Muscle layer of colon (tissue), 2 donors: Measurements from ENCODE around the gene OTUD3.

Source experiments
- H3K27ac ChIP-seq: one replicate; pipeline ENCODE4 v1.7.0; 2013; ENCODE audit warnings: low read depth, mild to moderate bottlenecking, low read length, moderate library complexity
- H3K27me3 ChIP-seq, 2 donors: one replicate each; pipeline ENCODE4 v1.7.0; 2013; ENCODE audit warnings: low read length in 2 of 2, mild to moderate bottlenecking in 2 of 2; ENCODE audit not compliant: insufficient read depth in 2 of 2, control insufficient read depth in 1 of 2
- H3K36me3 ChIP-seq: one replicate; pipeline ENCODE4 v1.7.0; 2013; ENCODE audit warnings: mild to moderate bottlenecking, low read length; ENCODE audit not compliant: insufficient read depth
- H3K4me1 ChIP-seq: one replicate; pipeline ENCODE4 v1.7.0; 2013; ENCODE audit warnings: mild to moderate bottlenecking, low read length; ENCODE audit not compliant: insufficient read depth
- H3K4me3 ChIP-seq, 2 donors: one replicate each; pipeline ENCODE4 v1.7.0; 2013; ENCODE audit warnings: low read length in 2 of 2, low read depth in 1 of 2, mild to moderate bottlenecking in 1 of 2, moderate library complexity in 1 of 2
- H3K9ac ChIP-seq: one replicate; pipeline ENCODE4 v1.7.0; 2013; ENCODE audit warnings: low read length
- H3K9me3 ChIP-seq: one replicate; pipeline ENCODE4 v1.7.0; 2013; ENCODE audit warnings: mild to moderate bottlenecking, low read length
- donor health status: abdominal sarcoma.
- donor health status: Adenocarcinoma of cecum.

OTUD3 gene

GRCh38 chr1:19938472-19938871 lies 56.3 kb downstream of the OTUD3 start:
- no peaks in the 10 kb centered on the region for H3K4me1 ChIP-seq
- no peak overlapping the region for H3K9ac ChIP-seq
- no peaks in the 10 kb centered on the region for H3K36me3 ChIP-seq
- no peak overlapping the region for H3K27ac ChIP-seq
- no peak overlapping the region for H3K4me3 ChIP-seq
- no peaks in the 10 kb centered on the region for H3K9me3 ChIP-seq
- H3K27me3 ChIP-seq, result no peaks in the 10 kb centered on the region

- Histone ChIP-seq H3K27ac (no peak overlapping the region), H3K4me3 (no peak overlapping the region), H3K36me3 (no peaks in the 10 kb centered on the region), H3K27me3 (no peaks in the 10 kb centered on the region), H3K4me1 (no peaks in the 10 kb centered on the region), H3K9me3 (no peaks in the 10 kb centered on the region), H3K9ac (no peak overlapping the region)
Measured at GRCh38 chr1:19940486-19941205, 58.5 kb downstream of the OTUD3 start.

DNA sequence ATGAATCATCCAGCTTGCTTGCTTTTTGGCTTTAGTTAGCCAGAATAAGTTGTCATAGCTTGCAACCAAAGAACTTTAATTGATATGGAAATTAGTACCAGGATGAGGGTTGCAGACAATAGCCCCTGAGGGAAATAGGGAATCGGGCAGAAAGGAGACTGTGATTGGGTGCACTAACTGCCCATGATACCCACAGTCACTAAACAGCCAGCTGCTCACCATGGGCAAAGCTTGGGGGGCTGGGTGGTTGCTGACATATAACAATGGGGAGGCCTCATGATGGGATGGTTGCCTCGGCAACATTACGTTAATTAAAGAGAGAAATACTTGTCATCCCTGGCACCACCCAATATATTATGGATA lies 59.0 kb downstream of the OTUD3 start:
- H3K27me3 ChIP-seq, result no peaks in the 10 kb centered on the region
- H3K4me1 ChIP-seq, result no peaks in the 10 kb centered on the region
- H3K9ac ChIP-seq, result no peak overlapping the region
- no peaks in the 10 kb centered on the region for H3K36me3 ChIP-seq
- no peak overlapping the region for H3K4me3 ChIP-seq
- H3K9me3 ChIP-seq, result no peaks in the 10 kb centered on the region
- no peak overlapping the region for H3K27ac ChIP-seq

DNA sequence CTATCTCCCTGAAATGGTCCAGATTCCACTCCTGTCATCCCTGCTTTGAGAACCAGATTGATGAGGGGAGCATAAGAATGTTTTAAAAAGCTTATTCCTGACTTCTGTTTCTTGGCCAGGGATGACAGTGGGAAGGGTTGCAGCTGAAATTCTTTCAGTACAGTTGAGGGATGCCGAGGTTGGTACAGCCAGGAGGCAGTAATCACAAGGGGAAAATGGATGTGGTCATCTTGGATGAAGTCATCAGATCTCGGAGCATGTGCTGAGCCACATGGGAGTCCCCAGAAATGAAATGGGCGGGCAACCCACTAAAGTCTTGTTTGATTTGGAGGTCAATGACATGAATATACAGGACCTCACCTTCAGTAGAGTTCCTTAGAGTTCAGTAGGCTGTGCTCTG lies 59.9 kb downstream of the OTUD3 start:
- Histone ChIP-seq H3K36me3 (no peaks in the 10 kb centered on the region), H3K4me1 (no peaks in the 10 kb centered on the region), H3K9ac (no peak overlapping the region), H3K4me3 (no peak overlapping the region), H3K27ac (no peak overlapping the region), H3K27me3 (no peaks in the 10 kb centered on the region), H3K9me3 (no peaks in the 10 kb centered on the region)

DNA sequence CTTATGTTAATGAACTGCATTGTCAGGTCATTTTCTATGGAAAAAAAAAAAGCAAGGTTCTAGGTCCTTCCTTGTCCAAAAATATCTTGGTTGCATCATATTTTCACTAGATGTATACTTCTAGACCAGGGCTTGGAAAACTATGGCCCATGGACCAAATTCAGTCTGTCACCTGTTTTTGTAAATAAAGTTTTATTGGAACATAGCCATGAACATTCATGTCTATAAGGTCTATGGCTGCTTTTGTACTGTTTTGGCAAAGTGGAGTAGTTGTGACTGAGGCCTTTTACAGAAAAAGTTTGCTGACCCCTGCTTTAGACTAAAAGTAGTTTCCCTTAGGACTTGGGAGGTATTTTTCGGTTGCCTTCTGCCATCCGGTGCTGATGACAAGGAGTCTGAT lies 60.5 kb downstream of the OTUD3 start:
- Histone ChIP-seq H3K4me3 (no peak overlapping the region), H3K9me3 (no peaks in the 10 kb centered on the region), H3K9ac (no peak overlapping the region), H3K36me3 (no peaks in the 10 kb centered on the region), H3K27me3 (no peaks in the 10 kb centered on the region), H3K27ac (no peak overlapping the region), H3K4me1 (no peaks in the 10 kb centered on the region)

GRCh38 chr1:19945914-19946313 lies 63.7 kb downstream of the OTUD3 start:
- Histone ChIP-seq H3K27ac (no peak overlapping the region), H3K27me3 (no peaks in the 10 kb centered on the region), H3K36me3 (no peaks in the 10 kb centered on the region), H3K4me1 (no peaks in the 10 kb centered on the region), H3K9ac (no peak overlapping the region), H3K9me3 (no peaks in the 10 kb centered on the region), H3K4me3 (no peak overlapping the region)

DNA sequence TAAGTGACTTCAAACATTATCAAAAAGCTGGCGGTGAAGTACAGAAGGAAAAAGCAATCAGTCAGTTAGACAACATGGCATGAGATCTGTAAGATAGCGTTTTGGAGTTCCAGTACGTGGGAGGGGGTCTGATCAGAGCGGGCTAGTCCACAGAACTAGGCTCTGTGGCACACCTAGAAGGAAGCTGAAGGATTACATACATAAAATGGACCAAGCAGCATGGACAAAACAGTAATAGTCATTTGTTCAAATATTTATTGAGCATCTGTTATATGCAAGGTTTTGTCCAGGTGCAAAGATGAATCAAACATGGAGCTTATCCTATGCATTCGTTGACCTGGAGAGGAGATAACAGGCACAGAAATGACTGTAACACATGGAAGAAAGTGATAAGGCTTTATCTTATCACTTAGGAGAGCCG lies 64.1 kb downstream of the OTUD3 start:
- Histone ChIP-seq H3K9ac (no peak overlapping the region), H3K4me3 (no peak overlapping the region), H3K27me3 (no peaks in the 10 kb centered on the region), H3K9me3 (no peaks in the 10 kb centered on the region), H3K27ac (no peak overlapping the region), H3K36me3 (no peaks in the 10 kb centered on the region), H3K4me1 (no peaks in the 10 kb centered on the region)

- no peaks in the 10 kb centered on the region for H3K4me1 ChIP-seq
- no peak overlapping the region for H3K4me3 ChIP-seq
- no peaks in the 10 kb centered on the region for H3K9me3 ChIP-seq
- no peaks in the 10 kb centered on the region for H3K27me3 ChIP-seq
- no peak overlapping the region for H3K27ac ChIP-seq
- H3K9ac ChIP-seq, result no peak overlapping the region
- no peaks in the 10 kb centered on the region for H3K36me3 ChIP-seq
Measured at GRCh38 chr1:19946971-19947370, 64.8 kb downstream of the OTUD3 start.

DNA sequence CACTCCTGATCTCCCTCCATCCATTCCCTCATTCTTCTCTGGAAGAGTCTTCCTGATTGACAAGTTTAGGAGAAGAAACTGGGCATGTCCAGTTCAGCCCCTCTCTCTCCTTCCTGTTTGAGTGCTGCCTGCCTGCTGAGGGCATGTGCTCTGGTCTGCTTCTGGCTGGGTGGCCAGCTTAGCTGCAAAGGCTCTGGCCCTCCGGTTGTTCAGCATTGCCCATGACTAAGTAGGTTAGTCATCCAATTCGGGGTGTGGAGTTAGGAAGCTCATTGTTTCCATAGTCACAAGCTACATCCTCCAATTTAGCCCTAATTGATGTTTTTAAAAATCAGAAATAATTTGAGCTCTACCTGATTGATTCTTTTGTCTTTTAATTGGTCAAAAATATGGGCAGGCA lies 66.8 kb downstream of the OTUD3 start:
- no peak overlapping the region for H3K4me3 ChIP-seq
- no peaks in the 10 kb centered on the region for H3K27me3 ChIP-seq
- H3K4me1 ChIP-seq, result no peaks in the 10 kb centered on the region
- H3K27ac ChIP-seq, result no peak overlapping the region
- no peaks in the 10 kb centered on the region for H3K9me3 ChIP-seq
- H3K36me3 ChIP-seq, result no peaks in the 10 kb centered on the region
- no peak overlapping the region for H3K9ac ChIP-seq

- no peak overlapping the region for H3K27ac ChIP-seq
- no peaks in the 10 kb centered on the region for H3K27me3 ChIP-seq
- no peak overlapping the region for H3K4me3 ChIP-seq
- H3K9me3 ChIP-seq, result no peaks in the 10 kb centered on the region
- H3K4me1 ChIP-seq, result no peaks in the 10 kb centered on the region
- H3K9ac ChIP-seq, result no peak overlapping the region
- H3K36me3 ChIP-seq, result no peaks in the 10 kb centered on the region
Measured at GRCh38 chr1:19954059-19954458, 71.9 kb downstream of the OTUD3 start.

DNA sequence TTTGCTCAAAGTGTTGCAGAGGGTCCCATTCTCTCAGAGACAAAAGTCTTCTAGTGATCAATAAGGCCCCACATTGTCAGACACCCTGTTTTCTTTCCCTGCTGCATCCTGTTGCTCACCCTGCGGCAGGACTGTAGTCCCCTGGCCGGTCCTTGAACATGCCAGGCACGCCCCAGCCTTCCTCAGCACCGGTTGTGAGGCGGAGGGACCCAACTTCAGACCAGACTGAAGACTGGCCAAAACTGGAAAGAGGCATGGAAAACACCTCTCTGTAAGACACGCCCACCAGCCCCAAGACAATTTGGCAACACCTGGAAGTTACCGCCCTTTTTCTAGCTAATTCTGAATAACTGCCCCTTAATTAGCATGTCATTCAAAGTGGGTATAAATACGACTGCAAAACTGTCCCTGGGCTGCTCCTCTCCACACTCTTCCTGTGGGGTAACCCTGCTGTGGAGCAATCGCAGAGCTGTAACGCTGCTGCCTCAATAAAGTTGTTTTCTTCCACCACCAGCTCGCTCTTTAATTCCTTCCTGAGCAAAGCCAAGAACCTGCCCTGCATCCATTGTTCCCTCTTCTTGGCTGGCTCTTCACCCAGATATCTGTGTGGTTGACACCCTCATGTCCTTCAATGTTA lies 73.5 kb downstream of the OTUD3 start:
- no peak overlapping the region for H3K9ac ChIP-seq
- no peak overlapping the region for H3K4me3 ChIP-seq
- no peak overlapping the region for H3K27ac ChIP-seq
- H3K27me3 ChIP-seq, result no peaks in the 10 kb centered on the region
- H3K9me3 ChIP-seq, result no peaks in the 10 kb centered on the region
- no peaks in the 10 kb centered on the region for H3K4me1 ChIP-seq
- no peaks in the 10 kb centered on the region for H3K36me3 ChIP-seq

DNA sequence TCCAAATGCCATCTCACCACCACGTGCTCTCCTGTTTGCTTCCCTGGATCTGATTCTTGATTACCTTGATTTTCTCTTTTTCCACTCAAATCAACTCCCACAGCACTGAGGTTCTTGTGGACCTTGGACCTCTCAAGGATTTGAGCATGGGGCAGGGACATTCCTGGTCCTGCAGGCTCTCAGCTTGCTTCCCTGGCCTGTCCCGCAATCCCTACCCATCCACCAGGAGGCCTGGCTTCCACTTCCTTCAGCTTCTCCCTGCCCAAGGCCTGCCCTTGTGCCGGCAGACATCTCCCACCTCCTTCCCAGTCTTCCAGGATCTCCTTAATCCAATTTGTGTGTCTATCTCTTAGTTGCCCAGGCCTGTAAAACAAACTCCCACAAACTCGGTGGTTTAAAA lies 75.6 kb downstream of the OTUD3 start:
- Histone ChIP-seq H3K9ac (no peak overlapping the region), H3K27ac (no peak overlapping the region), H3K4me3 (no peak overlapping the region), H3K36me3 (no peaks in the 10 kb centered on the region), H3K27me3 (no peaks in the 10 kb centered on the region), H3K9me3 (no peaks in the 10 kb centered on the region), H3K4me1 (no peaks in the 10 kb centered on the region)
